Right cardiac atrium (tissue), 5 donors: Measurements from ENCODE around the gene ELFN2. TPM values are rescaled to one million over a fixed set of nuclear protein-coding genes. Genes with fewer than 3 reads are reported as not detected.

Experiments
- ATAC-seq, 2 donors: fragments of 200-7000 bp; cut with Tn5 transposase; one replicate each; pipeline versions ENCODE4 v1.8.0 to v1.9.1; 2020; ENCODE audit warnings: moderate library complexity in 2 of 2, mild to moderate bottlenecking in 1 of 2
- DNase-seq, 3 donors: peaks; one replicate each; pipeline ENCODE4 v3.0.0-alpha.2; 2020
- H3K27ac ChIP-seq: one replicate; pipeline ENCODE4 v1.5.1; 2013; ENCODE audit warnings: mild to moderate bottlenecking, low read length, control low read depth, moderate library complexity
- H3K27me3 ChIP-seq: one replicate; pipeline ENCODE4 v1.6.1; 2013; ENCODE audit not compliant: control insufficient read depth, insufficient read depth
- H3K4me1 ChIP-seq: one replicate; pipeline ENCODE4 v1.6.1; 2013; ENCODE audit warnings: low read length; ENCODE audit not compliant: control insufficient read depth, insufficient read depth
- H3K4me3 ChIP-seq: one replicate; pipeline ENCODE4 v1.5.1; 2013; ENCODE audit warnings: low read length, control low read depth
- H3K9me3 ChIP-seq: one replicate; pipeline ENCODE4 v1.6.1; 2013; ENCODE audit warnings: low read length; ENCODE audit not compliant: control insufficient read depth
- WGBS: extraction: QIAGEN DNeasy Blood & Tissue Kit; methylation state at CpG from one replicate; pipeline ENCODE4 v1.1.7; 2013; 5-methylcytosine and 5-hydroxymethylcytosine counted together
- intact Hi-C, 4 donors: fragments of 100-400 bp; cut with DNase I; formaldehyde crosslinking; loops; one replicate each; pipeline versions ENCODE4 v1.11.0 to v1.14.0; 2022 to 2023
- polyA plus RNA-seq: library from polyadenylated mRNA; stranded (reverse); fragments of 200-250 nt; gene quantifications from one replicate; pipeline ENCODE4 v1.2.3, GENCODE V29; 2013
- total RNA-seq, 4 donors: library from RNA; stranded (reverse); fragmentation: NEBNext Ultra II Directional; extraction: Animal tissue kit (Norgen Biotek cat#: 25700); gene quantifications; one replicate each; pipeline ENCODE4 v1.2.1, GENCODE V29; 2021
- donor health status: healthy with polysubstance abuse.
- donor health status: DM: no; HTN: yes; CAD: no.
- donor health status: DM: no; HTN: no; CAD: no.
- donor health status: DM: no; HTN: yes; CAD: no; lungs with severe emphysema.
- donor health status: DM: yes; HTN: yes; CAD: no.

The ELFN2 gene
- total and polyA plus RNA-seq, 5 donors = 0.03 to 0.06 (median 0.05) TPM; not detected in 2

GRCh38 chr22:37454857-37455686, 27.8 kb upstream of the ELFN2 start:
- DNase-seq (no peak), ATAC-seq (peak in 1 of 2 donors; percentile 56)
- H3K9me3 ChIP-seq = no peaks in the 10 kb centered on the region
- H3K4me3 ChIP-seq = no peak overlapping the region
- intact Hi-C loops = loop anchor here in 2 of 4 donors (5.0 kb wide), 1 partner anchor 138 kb away; no protein-coding TSS in a partner anchor
- no peaks in the 10 kb centered on the region for H3K4me1 ChIP-seq
- no peaks in the 10 kb centered on the region for H3K27me3 ChIP-seq
- no peak overlapping the region for H3K27ac ChIP-seq
- whole genome bisulfite sequencing = 39% methylated on average over 21 of the region's 21 CpGs

DNA sequence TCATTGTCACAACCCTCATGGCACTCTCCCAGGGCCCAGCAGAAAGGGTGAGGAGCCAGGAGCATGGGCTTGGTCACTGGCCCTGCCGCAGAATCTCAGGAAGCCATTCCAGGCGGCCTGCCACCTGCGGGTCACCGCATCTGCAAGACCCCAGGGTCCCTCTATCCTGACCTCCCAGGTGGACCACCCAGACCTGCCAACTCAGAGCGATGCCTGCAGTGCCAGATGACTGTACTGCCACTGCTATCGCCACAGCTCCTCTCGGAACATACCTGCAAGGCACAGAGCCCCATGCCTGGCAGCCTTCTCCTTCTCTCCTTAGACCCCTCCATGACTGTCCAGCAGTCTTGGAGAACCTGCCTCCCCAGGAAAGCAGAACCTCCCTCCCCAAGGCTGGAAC, 26.4 kb upstream of the ELFN2 start:
- no peak for ATAC-seq
- no peaks in the 10 kb centered on the region for H3K9me3 ChIP-seq

GRCh38 chr22:37451218-37451617, 23.9 kb upstream of the ELFN2 start:
- Histone ChIP-seq H3K27me3 (no peaks in the 10 kb centered on the region), H3K9me3 (no peaks in the 10 kb centered on the region), H3K27ac (no peak overlapping the region), H3K4me3 (no peak overlapping the region), H3K4me1 (no peaks in the 10 kb centered on the region)
- WGBS = 56% methylated on average over 1 of the region's 1 CpG
- DNase-seq (no peak), ATAC-seq (no peak)
- intact Hi-C loops = no loop called here

More for the DNA sequence above, 26.4 kb upstream of the ELFN2 start:
- DNase-seq = no peak
- 89% methylated on average over 7 of the region's 7 CpGs for WGBS
- intact Hi-C loops = no loop called here
- no peak overlapping the region for H3K4me3 ChIP-seq
- H3K27ac ChIP-seq = no peak overlapping the region
- no peaks in the 10 kb centered on the region for H3K27me3 ChIP-seq
- no peaks in the 10 kb centered on the region for H3K4me1 ChIP-seq

DNA sequence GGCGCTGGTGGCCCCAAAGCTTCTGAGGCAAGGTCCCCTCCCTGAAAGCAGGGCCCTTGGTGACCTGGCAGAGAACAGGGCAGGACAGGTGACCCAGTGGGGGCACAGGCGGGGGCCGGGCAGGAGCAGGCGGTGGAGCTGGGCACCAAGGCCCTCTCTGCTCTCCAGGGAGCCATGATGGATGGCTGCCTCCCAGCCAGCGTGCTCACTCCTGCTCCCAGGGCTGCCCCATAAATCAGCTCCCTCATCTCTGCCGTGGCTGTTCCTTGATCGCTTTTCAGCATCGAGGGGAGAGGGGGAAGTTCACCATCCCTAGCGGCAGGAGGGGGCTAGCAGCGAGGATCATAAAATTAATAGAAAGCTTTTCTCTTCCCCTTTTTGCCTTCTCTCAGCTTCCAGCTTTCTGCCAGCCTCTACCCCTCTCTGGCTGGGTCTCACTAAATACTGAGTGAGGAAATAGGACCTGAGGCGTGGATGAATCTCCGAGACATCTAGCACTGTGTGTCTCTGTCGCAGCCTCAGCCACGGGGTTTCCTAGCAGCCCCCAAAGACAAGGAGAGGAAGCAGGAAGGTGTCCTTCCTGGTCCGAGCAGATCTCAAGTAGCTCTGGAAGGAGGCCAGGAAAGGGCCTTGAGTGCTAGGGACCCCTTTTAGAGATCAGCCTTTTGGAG, 22.2 kb upstream of the ELFN2 start:
- intact Hi-C loops = no loop called here
- Histone ChIP-seq H3K27ac (no peak overlapping the region), H3K4me1 (no peaks in the 10 kb centered on the region), H3K4me3 (no peak overlapping the region), H3K9me3 (no peaks in the 10 kb centered on the region), H3K27me3 (no peaks in the 10 kb centered on the region)
- ATAC-seq (peak in 1 of 2 donors; percentile 13), DNase-seq (no peak)
- WGBS = 52% methylated on average over 15 of the region's 15 CpGs

DNA sequence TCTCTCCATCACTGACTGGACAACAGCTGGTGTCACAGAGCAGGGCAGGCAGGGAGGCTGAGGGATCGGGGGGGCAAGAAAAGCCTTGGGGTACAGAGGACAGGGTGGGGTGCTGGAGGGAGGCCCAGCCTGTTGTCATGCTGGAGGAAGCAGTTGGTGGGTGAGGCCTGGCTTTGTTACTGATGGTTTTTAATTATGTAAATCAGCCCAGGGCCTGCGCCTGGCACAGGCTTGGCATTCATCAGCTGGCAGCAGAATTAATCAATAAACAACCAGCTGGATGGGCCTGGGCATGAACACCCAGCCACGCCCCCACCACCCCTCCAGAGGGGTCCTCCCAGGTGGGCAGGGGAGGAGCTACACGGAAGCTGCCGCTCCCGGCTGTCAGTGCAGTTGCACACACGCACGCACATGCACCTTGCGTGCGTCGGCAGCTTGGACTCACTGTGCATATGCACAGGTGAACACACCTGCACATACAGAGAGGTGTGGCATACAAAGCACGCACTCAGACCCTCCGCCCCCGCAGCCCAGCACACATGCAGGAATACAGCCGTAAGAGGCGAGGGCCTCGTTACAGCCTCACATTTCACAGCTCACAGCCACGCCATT, 21.3 kb upstream of the ELFN2 start:
- no peak overlapping the region for H3K27ac ChIP-seq
- no peaks in the 10 kb centered on the region for H3K27me3 ChIP-seq
- 84% methylated on average over 18 of the region's 18 CpGs for WGBS
- no peak for DNase-seq
- H3K4me1 ChIP-seq = no peaks in the 10 kb centered on the region
- H3K9me3 ChIP-seq = no peaks in the 10 kb centered on the region
- H3K4me3 ChIP-seq = no peak overlapping the region
- intact Hi-C loops = no loop called here
- no peak for ATAC-seq

DNA sequence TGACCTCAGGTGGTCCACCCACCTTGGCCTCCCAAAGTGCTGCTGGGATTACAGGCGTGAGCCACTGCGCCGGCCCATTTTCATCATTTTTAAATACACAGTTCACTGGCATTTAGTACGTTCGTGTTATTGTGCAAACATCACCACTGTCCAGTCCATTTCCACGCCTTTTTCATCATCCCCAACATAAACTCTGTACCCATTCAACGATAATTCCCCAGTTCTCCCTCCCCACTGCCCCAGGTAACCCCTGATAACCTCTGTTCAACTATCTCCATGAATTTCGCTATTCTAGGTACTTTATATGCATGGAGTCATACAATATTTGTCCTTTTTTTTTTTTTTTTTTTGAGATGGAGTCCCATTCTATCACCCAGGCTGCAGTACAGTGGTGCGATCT, 18.2 kb upstream of the ELFN2 start:
- DNase-seq = no peak
- whole genome bisulfite sequencing = 83% methylated on average over 9 of the region's 9 CpGs
- no peaks in the 10 kb centered on the region for H3K27me3 ChIP-seq
- intact Hi-C loops = no loop called here
- peaks cover 4% of the 10 kb centered on the region for H3K9me3 ChIP-seq
- H3K27ac ChIP-seq = no peak overlapping the region
- ATAC-seq = no peak
- H3K4me3 ChIP-seq = no peak overlapping the region
- no peaks in the 10 kb centered on the region for H3K4me1 ChIP-seq

- no peak overlapping the region for H3K4me3 ChIP-seq
- peaks cover 4% of the 10 kb centered on the region for H3K9me3 ChIP-seq
- no peaks in the 10 kb centered on the region for H3K4me1 ChIP-seq
- no peak for ATAC-seq
- intact Hi-C loops = no loop called here
- no peaks in the 10 kb centered on the region for H3K27me3 ChIP-seq
- no peak overlapping the region for H3K27ac ChIP-seq
- no peak for DNase-seq
- WGBS = 83% methylated on average over 7 of the region's 7 CpGs
Measured at GRCh38 chr22:37443977-37444376, 16.7 kb upstream of the ELFN2 start.

DNA sequence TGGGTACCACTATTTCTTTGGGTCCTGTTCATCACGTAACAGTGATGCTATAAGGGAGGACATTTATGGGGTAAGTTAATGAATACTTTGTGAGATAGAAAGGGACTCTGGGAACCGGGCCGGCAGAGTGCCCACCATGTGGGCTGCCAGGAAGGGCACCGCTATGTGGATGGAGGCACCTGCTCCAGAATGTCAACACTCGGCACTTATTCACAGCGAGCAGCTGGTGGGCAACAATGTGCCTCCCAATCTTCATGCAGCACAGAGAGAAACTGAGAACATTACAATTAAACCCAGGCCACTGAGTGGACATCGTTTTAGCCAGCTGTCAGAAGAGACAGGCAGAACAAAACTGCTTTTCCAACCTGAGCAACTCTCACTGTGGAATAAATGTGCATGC, 15.8 kb upstream of the ELFN2 start:
- 90% methylated on average over 7 of the region's 7 CpGs for WGBS
- intact Hi-C loops = no loop called here
- Histone ChIP-seq H3K4me3 (no peak overlapping the region), H3K27ac (no peak overlapping the region), H3K4me1 (no peaks in the 10 kb centered on the region), H3K27me3 (no peaks in the 10 kb centered on the region), H3K9me3 (peaks cover 4% of the 10 kb centered on the region)
- DNase-seq (no peak), ATAC-seq (no peak)

DNA sequence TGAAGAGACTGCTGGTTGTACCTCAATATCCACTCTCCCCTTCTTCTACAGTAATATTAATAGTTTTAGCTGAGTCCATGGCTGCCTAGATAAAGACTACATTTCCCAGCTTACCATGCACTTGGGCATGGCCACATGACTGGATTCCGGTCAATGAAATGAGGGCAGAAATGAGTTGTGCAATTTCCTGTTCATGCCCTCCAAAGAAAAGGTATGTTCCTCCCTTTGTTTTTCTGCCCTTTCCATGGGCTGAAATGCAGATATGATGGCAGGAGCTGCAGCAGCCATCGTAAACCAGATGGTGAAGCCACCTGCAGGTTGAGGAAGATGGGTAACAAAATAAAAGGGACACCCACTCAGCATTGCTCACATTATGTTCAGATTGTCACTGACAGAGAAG, 15.3 kb upstream of the ELFN2 start:
- 75% methylated on average over 2 of the region's 2 CpGs for WGBS
- Histone ChIP-seq H3K4me3 (no peak overlapping the region), H3K27me3 (no peaks in the 10 kb centered on the region), H3K9me3 (peaks cover 4% of the 10 kb centered on the region), H3K27ac (no peak overlapping the region), H3K4me1 (no peaks in the 10 kb centered on the region)
- ATAC-seq (no peak), DNase-seq (no peak)
- intact Hi-C loops = no loop called here

- Histone ChIP-seq H3K4me1 (no peaks in the 10 kb centered on the region), H3K27me3 (no peaks in the 10 kb centered on the region), H3K27ac (no peak overlapping the region), H3K4me3 (no peak overlapping the region), H3K9me3 (peaks cover 4% of the 10 kb centered on the region)
- 52% methylated on average over 8 of the region's 8 CpGs for WGBS
- ATAC-seq (no peak), DNase-seq (no peak)
- intact Hi-C loops = no loop called here
Measured at GRCh38 chr22:37442135-37442534, 14.9 kb upstream of the ELFN2 start.

GRCh38 chr22:37440875-37441274, 13.6 kb upstream of the ELFN2 start:
- Histone ChIP-seq H3K4me3 (no peak overlapping the region), H3K4me1 (no peaks in the 10 kb centered on the region), H3K27ac (no peak overlapping the region), H3K9me3 (peaks cover 4% of the 10 kb centered on the region), H3K27me3 (no peaks in the 10 kb centered on the region)
- no peak for DNase-seq
- intact Hi-C loops = no loop called here
- WGBS = 85% methylated on average over 4 of the region's 4 CpGs
- ATAC-seq = no peak
